ENCODE measurements around the gene LIMD2.
"Not testable (repeated sequence)": the region's sequence is repeated elsewhere in the genome, so short reads cannot be mapped to it uniquely, and the experiment has no call there.

GRCh38 chr17:63720194-63720593 lies 20.3 kb upstream of the LIMD2 start:
- not testable (repeated sequence) for TF ChIP-seq CTCF (IDR thresholded peaks at IDR 0.05; ENCODE audit: control extremely low read depth in 1 of 3, insufficient read depth in 1 of 3, low read depth in 1 of 3, low read length in 3 of 3); SP2 (IDR thresholded peaks at IDR 0.05; ENCODE audit: low read length); POLR2A (IDR thresholded peaks at IDR 0.05; ENCODE audit: control extremely low read depth in 1 of 2, low read depth in 2 of 2, low read length in 2 of 2); RBBP5 (IDR thresholded peaks at IDR 0.05; ENCODE audit: borderline replicate concordance, low read depth, low read length); EZH2 (IDR thresholded peaks at IDR 0.05; ENCODE audit: low read depth, low read length, severe bottlenecking); ATF3 (IDR thresholded peaks at IDR 0.05; ENCODE audit: insufficient read depth, low read depth, low read length); ASH2L (IDR thresholded peaks at IDR 0.05; ENCODE audit: low read length); POLR2AphosphoS5 (IDR thresholded peaks at IDR 0.05; ENCODE audit: low read depth, low read length); FOSL1 (IDR thresholded peaks at IDR 0.05; ENCODE audit: insufficient read depth, low read depth, low read length); E2F6 (IDR thresholded peaks at IDR 0.05); PHF8 (conservative IDR thresholded peaks at IDR 0.05; ENCODE audit: low read depth, low read length)
